Activated CD4-positive, alpha-beta memory T cell treated with anti-CD3 and anti-CD28 coated beads for 36 hours (primary cell): ENCODE data around the gene RAB37. TPM values are rescaled to one million over a fixed set of nuclear protein-coding genes. Genes with fewer than 3 reads are reported as not detected.

Experiments
- CTCF ChIA-PET: fragments of 350-600 bp; sonication (Branson Sonifier 250); formaldehyde crosslinking; loops from one replicate; lab custom pipeline; 2021; ENCODE audit warnings: antibody characterized with exemption, inconsistent platforms; lab: Charles Lee
- POLR2A ChIA-PET: fragments of 350-600 bp; sonication (Branson Sonifier 250); formaldehyde crosslinking; loops from one replicate; lab custom pipeline; 2021; ENCODE audit warnings: antibody characterized with exemption; lab: Charles Lee
- DNase-seq: peaks from one replicate; pipeline ENCODE4 v3.0.0-alpha.2; 2020
- H3K27ac Mint-ChIP-seq: one replicate; pipeline ENCODE4 v1.8.0; 2021; ENCODE audit warnings: mixed read lengths
- H3K27me3 Mint-ChIP-seq: one replicate; pipeline ENCODE4 v1.8.0; 2021; ENCODE audit warnings: mixed read lengths
- H3K36me3 Mint-ChIP-seq: one replicate; pipeline ENCODE4 v1.8.0; 2021; ENCODE audit warnings: mixed read lengths
- H3K4me1 Mint-ChIP-seq: one replicate; pipeline ENCODE4 v1.8.0; 2021; ENCODE audit warnings: low read depth, mixed read lengths
- H3K4me3 Mint-ChIP-seq: one replicate; pipeline ENCODE4 v1.8.0; 2021; ENCODE audit warnings: mild to moderate bottlenecking, mixed read lengths
- H3K9me3 Mint-ChIP-seq: one replicate; pipeline ENCODE4 v1.8.0; 2021; ENCODE audit warnings: mixed read lengths
- intact Hi-C: fragments of 100-400 bp; cut with micrococcal nuclease; formaldehyde crosslinking; loops from one replicate; pipeline ENCODE4 v1.15.1; 2023
- total RNA-seq, 2 experiments: library from RNA; stranded (reverse); gene quantifications; one replicate each; pipeline ENCODE4 v1.2.3, GENCODE V29; 2021

The RAB37 gene
- total RNA-seq, 2 experiments from 2014 or later: 6.5 to 7.0 TPM

GRCh38 chr17:74739227-74739831, 2.3 kb downstream of the RAB37 start:
- POLR2A ChIA-PET: interaction anchor here (2.8 kb wide), 1 partner anchor 10 kb away, joined by 16 read pairs; no protein-coding TSS in a partner anchor
- CTCF ChIA-PET: interaction anchor here (0.7 to 6.8 kb wide), 9 partner anchors 7 to 173 kb away, joined by 3 to 223 read pairs (median 19); partner anchors contain the start of gene CD300H
- Mint-ChIP-seq H3K36me3 (no peaks in the 10 kb centered on the region), H3K27me3 (no peaks in the 10 kb centered on the region), H3K9me3 (peaks cover 7% of the 10 kb centered on the region), H3K4me3 (peak overlapping the region; percentile 7), H3K27ac (peak overlapping the region; percentile 86), H3K4me1 (peaks cover 69% of the 10 kb centered on the region)
- intact Hi-C loops: loop anchor here (5.0 kb wide), 1 partner anchor 52 kb away; no protein-coding TSS in a partner anchor
- peak; percentile 51 for DNase-seq

- peaks cover 75% of the 10 kb centered on the region for H3K4me1 Mint-ChIP-seq
- no peaks in the 10 kb centered on the region for H3K36me3 Mint-ChIP-seq
- CTCF ChIA-PET: interaction anchor here (1.0 to 6.8 kb wide), 2 partner anchors 82 to 118 kb away, joined by 4 to 223 read pairs; no protein-coding TSS in a partner anchor
- no peak overlapping the region for H3K4me3 Mint-ChIP-seq
- H3K27me3 Mint-ChIP-seq: no peaks in the 10 kb centered on the region
- POLR2A ChIA-PET: no interaction called here
- DNase-seq: no peak
- intact Hi-C loops: loop anchor here (5.0 to 10.0 kb wide), 2 partner anchors 122 to 525 kb away; partner anchors contain the start of gene TTYH2
- H3K27ac Mint-ChIP-seq: peak overlapping the region; percentile 18
- peaks cover 7% of the 10 kb centered on the region for H3K9me3 Mint-ChIP-seq
These were observed 3.1 kb downstream of the RAB37 start for GRCh38 chr17:74740173-74740572.

GRCh38 chr17:74740641-74741387, 3.8 kb downstream of the RAB37 start:
- peaks cover 7% of the 10 kb centered on the region for H3K9me3 Mint-ChIP-seq
- H3K36me3 Mint-ChIP-seq: no peaks in the 10 kb centered on the region
- DNase-seq: no peak
- H3K4me3 Mint-ChIP-seq: no peak overlapping the region
- peak overlapping the region; percentile 23 for H3K27ac Mint-ChIP-seq
- no peaks in the 10 kb centered on the region for H3K27me3 Mint-ChIP-seq
- ChIA-PET CTCF (interaction anchor here (0.8 to 2.8 kb wide), 11 partner anchors 11 to 440 kb away, joined by 3 to 23 read pairs (median 5); partner anchors contain the start of genes GRIN2C and NAT9), POLR2A (interaction anchor here (1.7 to 2.0 kb wide), 2 partner anchors 125 to 132 kb away, joined by 4 read pairs; partner anchors contain the start of gene FDXR)
- H3K4me1 Mint-ChIP-seq: peaks cover 75% of the 10 kb centered on the region
- intact Hi-C loops: loop anchor here (5.0 to 10.0 kb wide), 2 partner anchors 121 to 526 kb away; partner anchors contain the start of gene TTYH2

- H3K4me1 Mint-ChIP-seq: peaks cover 79% of the 10 kb centered on the region
- H3K4me3 Mint-ChIP-seq: peak overlapping the region; percentile 38
- CTCF ChIA-PET: interaction anchor here (0.6 to 2.8 kb wide), 12 partner anchors 11 to 441 kb away, joined by 3 to 23 read pairs (median 5); partner anchors contain the start of gene GRIN2C
- peaks cover 7% of the 10 kb centered on the region for H3K9me3 Mint-ChIP-seq
- POLR2A ChIA-PET: interaction anchor here (0.6 to 2.0 kb wide), 4 partner anchors 40 to 131 kb away, joined by 3 to 4 read pairs (median 4); partner anchors contain the start of gene FDXR
- no peaks in the 10 kb centered on the region for H3K27me3 Mint-ChIP-seq
- intact Hi-C loops: loop anchor here (1.0 to 10.0 kb wide), 4 partner anchors 17 to 527 kb away; partner anchors contain the start of gene TTYH2
- no peaks in the 10 kb centered on the region for H3K36me3 Mint-ChIP-seq
- peak; percentile 79 for DNase-seq
- H3K27ac Mint-ChIP-seq: peak overlapping the region; percentile 88
These were observed 5.1 kb downstream of the RAB37 start for GRCh38 chr17:74742153-74742515.

GRCh38 chr17:74742978-74743545, 6.0 kb downstream of the RAB37 start:
- no peaks in the 10 kb centered on the region for H3K36me3 Mint-ChIP-seq
- no peak for DNase-seq
- intact Hi-C loops: loop anchor here (1.0 to 10.0 kb wide), 4 partner anchors 16 to 528 kb away; partner anchors contain the start of gene TTYH2
- H3K4me1 Mint-ChIP-seq: peaks cover 80% of the 10 kb centered on the region
- H3K27me3 Mint-ChIP-seq: no peaks in the 10 kb centered on the region
- peak overlapping the region; percentile 36 for H3K4me3 Mint-ChIP-seq
- POLR2A ChIA-PET: interaction anchor here (0.6 to 2.0 kb wide), 4 partner anchors 39 to 130 kb away, joined by 3 to 4 read pairs (median 4); partner anchors contain the start of gene FDXR
- CTCF ChIA-PET: interaction anchor here (0.7 to 2.8 kb wide), 9 partner anchors 10 to 177 kb away, joined by 3 to 23 read pairs (median 7); partner anchors contain the start of gene GRIN2C
- H3K27ac Mint-ChIP-seq: peak overlapping the region; percentile 88
- H3K9me3 Mint-ChIP-seq: peaks cover 7% of the 10 kb centered on the region

- CTCF ChIA-PET: interaction anchor here (1.2 to 4.7 kb wide), 12 partner anchors 7 to 117 kb away, joined by 3 to 123 read pairs (median 30); partner anchors contain the start of genes GRIN2C and RAB37
- Mint-ChIP-seq H3K4me3 (no peak overlapping the region), H3K27ac (peak overlapping the region; percentile 88), H3K9me3 (peaks cover 7% of the 10 kb centered on the region), H3K36me3 (no peaks in the 10 kb centered on the region), H3K4me1 (peaks cover 74% of the 10 kb centered on the region), H3K27me3 (no peaks in the 10 kb centered on the region)
- POLR2A ChIA-PET: no interaction called here
- no peak for DNase-seq
- intact Hi-C loops: loop anchor here (1.0 to 10.0 kb wide), 4 partner anchors 15 to 529 kb away; partner anchors contain the start of gene TTYH2
These were observed 6.7 kb downstream of the RAB37 start for GRCh38 chr17:74743755-74744154.

GRCh38 chr17:74744349-74744713, 7.3 kb downstream of the RAB37 start:
- Mint-ChIP-seq H3K27me3 (no peaks in the 10 kb centered on the region), H3K4me1 (peaks cover 68% of the 10 kb centered on the region), H3K4me3 (no peak overlapping the region), H3K9me3 (peaks cover 7% of the 10 kb centered on the region), H3K27ac (peak overlapping the region; percentile 72), H3K36me3 (no peaks in the 10 kb centered on the region)
- intact Hi-C loops: loop anchor here (1.0 to 10.0 kb wide), 3 partner anchors 26 to 530 kb away; partner anchors contain the start of gene TTYH2
- ChIA-PET CTCF (interaction anchor here (0.7 to 4.7 kb wide), 18 partner anchors 8 to 280 kb away, joined by 3 to 123 read pairs (median 12); partner anchors contain the start of genes FDXR, GRIN2C, NAT9 and RAB37), POLR2A (no interaction called here)
- no peak for DNase-seq

- intact Hi-C loops: loop anchor here (1.0 to 10.0 kb wide), 4 partner anchors 25 to 530 kb away; partner anchors contain the start of gene TTYH2
- no peaks in the 10 kb centered on the region for H3K27me3 Mint-ChIP-seq
- H3K4me1 Mint-ChIP-seq: peaks cover 64% of the 10 kb centered on the region
- peaks cover 7% of the 10 kb centered on the region for H3K9me3 Mint-ChIP-seq
- H3K27ac Mint-ChIP-seq: peak overlapping the region; percentile 72
- DNase-seq: peak; percentile 92
- ChIA-PET CTCF (interaction anchor here (0.5 to 4.7 kb wide), 24 partner anchors 8 to 1371 kb away, joined by 3 to 123 read pairs (median 10); partner anchors contain the start of genes FDXR, GRIN2C, NAT9 and RAB37), POLR2A (interaction anchor here (1.0 to 1.3 kb wide), 3 partner anchors 32 to 233 kb away, joined by 3 read pairs; partner anchors contain the start of gene NAT9)
- H3K4me3 Mint-ChIP-seq: no peak overlapping the region
- peaks cover 6% of the 10 kb centered on the region for H3K36me3 Mint-ChIP-seq
These were observed 7.9 kb downstream of the RAB37 start for GRCh38 chr17:74744714-74745547.

- no peak overlapping the region for H3K4me3 Mint-ChIP-seq
- H3K9me3 Mint-ChIP-seq: peaks cover 7% of the 10 kb centered on the region
- peaks cover 56% of the 10 kb centered on the region for H3K4me1 Mint-ChIP-seq
- H3K27me3 Mint-ChIP-seq: no peaks in the 10 kb centered on the region
- no peak for DNase-seq
- intact Hi-C loops: loop anchor here (1.0 to 10.0 kb wide), 3 partner anchors 35 to 531 kb away; partner anchors contain the start of gene TTYH2
- peaks cover 9% of the 10 kb centered on the region for H3K36me3 Mint-ChIP-seq
- ChIA-PET CTCF (interaction anchor here (0.5 to 4.7 kb wide), 22 partner anchors 8 to 1372 kb away, joined by 3 to 123 read pairs (median 12); partner anchors contain the start of genes FDXR, GRIN2C, NAT9 and RAB37), POLR2A (interaction anchor here (1.0 to 1.3 kb wide), 3 partner anchors 31 to 233 kb away, joined by 3 read pairs; partner anchors contain the start of gene NAT9)
- no peak overlapping the region for H3K27ac Mint-ChIP-seq
These were observed 8.6 kb downstream of the RAB37 start for GRCh38 chr17:74745548-74746177.
